Embryonic facial prominence (tissue), 1 donor: ENCODE results near the gene MYH7B.

Experiments
- DNase-seq: peaks from one replicate; pipeline ENCODE4 v3.0.0-alpha.2; 2016; ENCODE audit errors: extremely low spot score

Gene MYH7B

DNA sequence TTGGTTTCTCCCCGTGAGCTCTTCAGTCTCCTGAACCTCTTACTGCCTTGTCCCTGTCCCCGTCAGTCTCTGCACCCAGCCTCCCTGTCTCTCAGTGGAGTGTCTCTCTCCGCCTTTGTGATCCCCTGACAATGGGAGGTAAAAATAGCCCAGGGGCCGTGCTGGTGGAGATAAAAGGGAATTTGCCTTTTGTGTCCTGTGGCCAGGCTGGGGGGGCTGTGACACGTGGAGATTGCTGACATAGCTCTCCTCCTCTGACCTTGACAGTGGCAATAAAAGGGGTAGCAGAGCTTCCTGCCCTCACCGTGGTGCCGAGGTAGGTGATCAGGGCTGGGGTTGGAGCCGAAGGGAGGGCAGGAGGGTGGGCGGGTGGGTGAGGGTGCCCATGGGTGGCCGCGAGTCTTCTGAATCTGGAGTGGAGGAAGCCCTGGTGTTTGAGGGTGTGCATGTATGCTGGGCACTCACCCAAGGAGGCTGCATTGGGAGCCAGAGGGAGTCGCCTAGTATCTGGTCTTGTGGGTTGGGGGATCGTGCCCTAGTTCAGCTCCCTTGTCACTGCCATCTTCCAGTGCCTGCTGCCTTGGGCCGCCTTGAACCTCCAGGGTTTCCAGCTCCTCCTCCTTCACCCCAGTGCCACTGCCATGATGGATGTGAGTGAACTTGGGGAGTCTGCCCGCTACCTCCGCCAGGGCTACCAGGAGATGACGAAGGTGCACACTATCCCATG is 21.9 kb downstream of the MYH7B start:
- no peak for DNase-seq

DNA sequence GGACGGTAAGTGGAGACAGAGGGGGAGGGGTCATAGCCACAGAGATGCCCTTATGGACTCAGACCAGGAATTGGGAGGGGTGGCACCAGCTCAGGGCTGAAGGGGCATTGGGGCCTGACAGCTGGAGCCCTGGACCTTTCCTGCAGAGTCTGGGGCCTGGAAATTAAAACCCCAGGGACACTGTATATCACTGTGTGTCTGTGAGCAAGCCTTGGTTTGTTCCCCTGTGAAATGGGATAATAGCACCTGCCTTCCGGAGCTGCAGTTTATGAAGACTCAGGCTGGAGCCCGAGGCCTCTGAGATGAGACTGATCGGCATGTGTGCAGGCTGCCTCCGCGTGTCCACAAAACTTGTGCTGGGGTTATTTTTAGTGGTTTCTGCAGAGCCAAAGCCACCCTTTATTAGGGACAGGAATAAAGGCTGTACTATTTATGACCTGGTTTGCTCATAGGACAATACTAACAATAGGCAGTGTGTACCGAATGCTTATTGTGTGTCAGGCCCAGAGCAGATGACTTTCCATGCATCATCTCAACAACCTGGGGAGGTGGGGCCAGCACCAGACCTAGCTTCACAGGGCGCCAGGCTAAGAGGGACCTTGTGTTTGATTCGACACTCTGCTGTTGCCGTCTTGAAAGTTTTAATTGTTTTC is 22.6 kb downstream of the MYH7B start:
- DNase-seq: no peak

DNA sequence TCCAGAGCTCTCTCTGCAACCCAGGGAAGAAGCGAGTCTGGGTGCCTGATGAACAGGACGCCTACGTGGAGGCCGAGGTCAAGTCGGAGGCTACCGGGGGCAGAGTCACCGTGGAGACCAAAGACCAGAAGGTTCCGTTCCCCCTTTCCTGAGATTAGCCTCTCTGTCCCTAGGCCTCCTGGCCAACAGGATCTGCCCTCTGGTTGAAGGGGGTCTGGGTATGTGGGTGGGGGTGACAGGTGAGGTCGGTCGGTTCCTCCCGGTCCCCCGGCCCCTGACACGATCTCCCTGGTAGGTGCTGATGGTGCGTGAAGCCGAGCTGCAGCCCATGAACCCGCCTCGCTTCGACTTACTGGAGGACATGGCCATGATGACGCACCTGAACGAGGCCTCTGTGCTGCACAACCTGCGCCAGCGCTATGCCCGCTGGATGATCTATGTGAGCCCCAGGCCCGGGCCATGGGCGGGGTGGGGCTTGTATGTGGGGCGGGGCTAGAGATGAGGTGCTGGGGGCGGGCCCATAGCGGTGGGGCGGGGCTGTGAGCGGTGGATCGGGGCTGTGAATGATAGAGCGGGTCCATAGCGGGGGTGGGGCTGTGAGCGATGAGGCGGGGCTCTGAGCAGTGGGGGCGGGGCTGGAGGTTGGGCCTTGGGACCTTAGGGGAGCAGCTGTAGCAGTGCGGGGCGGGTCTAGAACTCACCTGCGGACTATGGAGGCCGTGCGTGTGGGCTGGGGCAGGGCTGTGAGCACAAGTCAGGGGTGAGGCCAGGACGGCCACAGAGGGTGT is 23.9 kb downstream of the MYH7B start:
- no peak for DNase-seq

DNA sequence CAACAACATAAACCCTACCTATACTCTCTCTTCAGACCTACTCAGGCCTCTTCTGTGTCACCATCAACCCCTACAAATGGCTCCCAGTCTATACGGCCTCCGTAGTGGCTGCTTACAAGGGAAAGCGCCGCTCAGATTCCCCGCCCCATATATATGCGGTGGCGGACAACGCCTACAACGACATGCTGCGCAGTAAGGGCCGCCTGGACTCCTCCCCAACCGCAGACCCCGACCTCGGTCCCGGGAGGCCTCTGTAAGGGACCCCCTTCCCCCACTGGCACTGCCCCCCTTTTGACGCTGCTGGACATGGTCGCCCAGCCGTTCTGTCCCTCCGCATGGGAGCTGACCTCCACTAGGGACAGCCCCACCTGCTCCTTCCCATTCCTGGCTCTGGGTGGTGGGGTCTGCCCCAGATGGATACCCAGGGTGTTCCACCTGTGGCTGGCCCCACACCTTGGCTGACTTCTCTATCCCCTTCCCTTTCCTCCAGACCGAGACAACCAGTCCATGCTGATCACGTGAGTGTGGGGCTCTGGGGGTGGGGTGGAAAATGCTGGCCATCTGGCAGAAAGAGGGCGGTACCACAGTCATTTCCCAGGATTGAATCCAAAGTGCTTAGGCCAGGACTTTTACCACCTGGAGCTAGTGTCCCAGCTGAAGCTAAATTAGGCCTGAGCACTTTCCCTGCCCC is 25.0 kb downstream of the MYH7B start:
- DNase-seq: no peak

DNA sequence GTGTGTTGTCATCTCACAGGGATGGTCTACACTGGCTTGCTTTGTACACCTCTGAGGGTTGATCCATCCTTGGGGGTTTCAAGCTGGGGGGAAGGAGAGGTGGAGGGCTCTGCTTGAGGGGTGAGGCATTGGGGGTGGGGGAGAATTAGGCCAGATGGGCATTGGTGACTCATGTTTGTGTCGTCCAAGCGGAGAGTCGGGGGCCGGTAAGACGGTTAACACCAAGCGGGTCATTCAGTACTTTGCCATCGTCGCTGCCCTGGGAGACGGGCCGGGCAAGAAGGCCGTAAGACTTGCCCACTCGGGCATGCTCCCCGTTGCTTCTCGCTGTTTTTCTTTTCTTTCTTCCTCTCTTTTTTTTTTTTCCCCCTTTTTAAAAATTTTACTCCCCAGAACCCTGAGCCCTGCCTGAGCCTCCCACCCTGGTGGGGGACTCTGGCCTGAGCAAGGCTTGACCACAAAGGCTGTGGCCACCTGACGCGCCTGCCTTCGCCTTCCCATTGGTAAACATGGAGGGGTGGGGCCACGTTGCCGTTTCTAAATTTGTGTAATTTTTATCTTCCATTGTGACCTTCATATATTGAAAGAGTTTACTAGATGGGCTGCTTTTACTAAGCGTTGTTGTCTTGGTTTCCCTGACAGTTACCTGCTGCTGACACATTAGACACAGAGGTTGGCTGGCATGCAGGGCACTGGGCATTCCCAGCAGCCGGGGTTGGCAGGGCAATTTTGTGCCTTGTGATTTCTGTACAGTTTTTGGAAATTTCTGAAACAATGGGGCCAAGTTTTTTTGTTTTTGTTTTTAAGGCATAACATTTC is 26.8 kb downstream of the MYH7B start:
- no peak for DNase-seq

DNA sequence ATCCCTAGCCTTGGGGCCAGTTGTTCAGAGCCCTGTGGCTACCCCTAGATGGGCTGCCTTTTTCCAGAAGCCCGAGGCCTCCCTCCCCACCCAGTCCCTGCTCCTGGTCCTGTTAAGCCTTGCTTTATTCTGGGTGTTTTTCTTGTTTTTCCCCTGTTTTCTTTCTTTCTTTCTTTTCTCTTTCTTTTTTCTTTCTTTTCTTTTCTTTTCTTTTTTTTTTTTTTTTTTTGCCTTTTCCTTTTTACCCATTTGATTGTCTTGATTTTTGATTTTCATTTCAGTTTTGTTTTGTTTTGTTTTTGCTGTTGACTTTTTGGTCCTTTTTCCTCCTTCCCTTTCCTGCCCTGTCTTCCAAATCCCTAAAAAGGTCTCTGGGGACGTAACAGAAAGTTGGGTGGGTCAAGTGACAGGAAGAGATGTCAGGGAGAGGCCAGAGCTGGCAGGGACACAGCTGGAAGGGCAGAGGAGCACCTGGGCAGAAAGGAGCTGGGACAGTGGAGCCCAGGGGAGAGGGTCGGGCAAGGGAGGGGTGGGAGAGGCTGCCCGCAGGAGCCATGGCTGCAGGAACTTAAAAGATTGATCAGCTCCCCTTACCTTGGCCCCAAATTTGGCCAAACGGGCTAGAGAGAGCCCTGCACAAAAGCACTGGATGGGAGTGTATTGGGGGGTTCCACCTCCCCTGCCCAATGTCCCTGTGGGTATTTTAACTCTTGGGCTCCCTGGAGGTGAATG is 27.6 kb downstream of the MYH7B start:
- no peak for DNase-seq

DNA sequence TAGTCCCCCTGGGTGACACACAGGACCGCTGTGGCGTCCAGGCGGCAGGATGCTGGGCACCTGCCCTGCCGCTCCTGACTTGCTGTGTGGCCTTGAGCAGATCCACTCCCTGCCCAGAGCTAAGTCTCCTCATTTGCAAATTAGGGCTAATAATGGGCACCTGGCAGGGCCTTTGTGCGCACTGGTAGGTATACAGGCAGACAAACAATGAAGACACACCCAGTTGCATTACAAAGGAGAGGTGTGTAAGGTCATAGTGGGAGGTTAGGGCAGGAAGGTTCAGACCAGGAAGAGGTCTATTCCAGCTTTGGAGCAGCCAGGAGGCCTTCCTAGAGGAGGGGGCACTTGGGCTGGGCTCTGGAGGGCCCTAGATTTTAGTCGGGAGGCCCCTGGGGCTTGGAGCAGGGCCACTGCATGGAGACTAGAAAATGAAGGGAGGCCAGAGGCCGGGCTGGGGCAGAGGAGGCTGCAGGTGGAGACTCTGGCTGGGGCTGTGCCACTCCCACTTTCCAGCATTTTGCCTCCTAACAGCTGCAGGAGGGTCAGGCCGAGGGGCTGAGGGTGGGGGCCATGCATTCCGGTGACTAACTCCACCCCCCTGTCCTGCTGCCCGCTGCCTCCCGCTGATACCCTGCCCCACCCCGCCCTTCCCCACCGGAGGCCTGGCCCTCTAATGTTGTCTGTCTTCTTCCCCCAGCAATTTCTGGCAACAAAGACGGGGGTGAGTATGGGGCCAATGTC is 28.5 kb downstream of the MYH7B start:
- DNase-seq: no peak

DNA sequence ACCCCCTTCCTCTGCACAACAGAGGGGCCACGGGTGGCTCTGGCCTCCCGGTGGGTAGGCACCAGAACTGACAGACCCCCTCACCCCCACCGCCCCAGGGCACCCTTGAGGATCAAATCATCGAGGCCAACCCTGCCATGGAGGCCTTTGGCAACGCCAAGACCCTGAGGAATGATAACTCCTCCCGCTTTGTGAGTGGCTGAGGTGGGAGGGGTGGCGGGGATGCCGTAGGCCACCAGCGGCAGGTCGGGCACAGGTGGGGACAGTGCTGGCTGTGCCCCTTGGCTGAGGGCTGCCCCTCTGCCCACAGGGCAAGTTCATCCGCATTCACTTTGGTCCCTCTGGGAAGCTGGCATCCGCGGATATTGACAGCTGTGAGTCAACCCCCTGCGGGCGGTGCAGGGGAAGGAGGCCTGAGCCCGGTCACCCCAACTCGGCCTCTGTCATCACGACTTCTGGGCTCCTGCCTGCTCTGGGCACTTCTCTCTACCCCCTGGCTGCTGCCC is 29.1 kb downstream of the MYH7B start:
- no peak for DNase-seq

DNA sequence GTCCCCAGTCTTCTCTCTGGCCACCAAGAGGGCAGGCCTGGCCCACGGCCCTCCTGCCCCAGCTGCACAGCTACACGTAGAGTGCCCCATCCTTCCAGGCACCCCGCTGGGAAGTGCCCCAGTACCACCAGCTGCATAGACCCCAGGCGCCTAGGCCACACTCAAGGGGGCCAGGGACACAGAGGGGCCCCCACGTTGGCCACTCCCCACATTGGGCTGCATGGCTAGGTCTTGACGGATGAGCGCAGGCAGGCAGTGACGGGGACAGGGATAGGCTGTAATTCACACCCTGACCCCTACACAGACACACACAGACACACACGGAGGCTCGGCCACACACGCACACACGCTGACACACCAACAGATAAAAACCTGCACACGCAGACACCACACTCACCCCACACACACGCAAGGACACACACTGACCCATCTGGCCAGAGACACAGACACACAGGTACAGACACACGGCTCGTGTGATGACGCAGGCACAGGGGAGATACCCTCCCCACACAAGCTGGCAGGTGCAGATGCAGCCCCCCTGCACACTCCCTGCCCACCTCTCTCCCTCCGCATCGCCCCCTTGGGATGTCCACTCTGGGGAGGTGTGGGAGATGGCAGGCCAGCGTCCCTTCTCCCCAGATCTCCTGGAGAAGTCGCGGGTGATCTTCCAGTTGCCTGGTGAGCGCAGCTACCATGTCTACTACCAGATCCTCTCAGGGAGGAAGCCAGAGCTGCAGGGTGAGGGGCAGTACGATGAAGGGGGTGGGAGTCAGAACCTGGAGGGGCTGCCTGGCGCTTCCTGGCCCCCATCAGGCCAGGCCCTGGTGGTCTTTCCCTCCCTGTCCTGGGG is 30.0 kb downstream of the MYH7B start:
- no peak for DNase-seq

DNA sequence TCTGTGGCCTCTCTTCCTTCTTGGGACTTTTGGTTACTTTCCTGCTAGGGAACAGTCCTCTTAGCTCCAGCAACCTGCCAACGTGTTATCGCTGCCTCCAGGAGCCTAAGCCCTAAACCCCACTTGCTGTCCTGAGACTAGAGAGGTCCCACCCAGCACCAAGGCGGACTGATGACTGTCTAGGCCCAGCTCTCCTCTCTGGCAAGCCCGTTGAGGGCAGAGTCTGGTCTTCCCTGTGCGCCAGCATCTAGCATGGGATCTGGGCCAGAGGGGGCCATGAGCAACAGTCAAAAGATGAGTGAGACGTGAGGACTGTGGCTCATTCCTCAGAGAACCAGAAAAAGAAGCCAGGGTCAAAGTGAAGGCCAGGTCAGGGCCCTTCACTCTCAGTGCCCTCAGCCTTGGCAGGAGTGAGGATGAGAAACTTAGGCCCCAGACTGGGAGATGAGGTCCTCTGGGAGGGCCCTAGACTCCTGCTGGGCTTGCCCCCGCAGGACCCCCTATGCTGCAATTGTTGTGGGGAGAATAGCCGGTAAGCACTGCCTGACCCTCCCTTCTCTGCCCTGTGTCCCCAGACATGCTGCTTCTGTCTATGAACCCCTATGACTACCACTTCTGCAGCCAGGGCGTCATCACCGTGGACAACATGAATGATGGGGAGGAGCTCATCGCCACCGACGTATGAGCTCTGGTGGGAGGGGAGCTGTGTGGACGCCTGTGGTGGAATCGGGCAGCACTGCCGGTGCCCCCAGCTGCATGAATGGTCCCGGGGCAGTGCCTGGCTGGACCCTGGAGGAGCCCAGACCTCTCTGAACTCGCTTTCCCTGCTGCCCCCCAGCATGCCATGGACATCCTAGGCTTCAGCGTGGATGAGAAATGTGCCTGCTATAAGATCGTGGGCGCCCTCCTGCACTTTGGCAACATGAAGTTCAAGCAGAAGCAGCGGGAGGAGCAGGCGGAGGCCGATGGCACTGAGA is 30.9 kb downstream of the MYH7B start:
- no peak for DNase-seq

DNA sequence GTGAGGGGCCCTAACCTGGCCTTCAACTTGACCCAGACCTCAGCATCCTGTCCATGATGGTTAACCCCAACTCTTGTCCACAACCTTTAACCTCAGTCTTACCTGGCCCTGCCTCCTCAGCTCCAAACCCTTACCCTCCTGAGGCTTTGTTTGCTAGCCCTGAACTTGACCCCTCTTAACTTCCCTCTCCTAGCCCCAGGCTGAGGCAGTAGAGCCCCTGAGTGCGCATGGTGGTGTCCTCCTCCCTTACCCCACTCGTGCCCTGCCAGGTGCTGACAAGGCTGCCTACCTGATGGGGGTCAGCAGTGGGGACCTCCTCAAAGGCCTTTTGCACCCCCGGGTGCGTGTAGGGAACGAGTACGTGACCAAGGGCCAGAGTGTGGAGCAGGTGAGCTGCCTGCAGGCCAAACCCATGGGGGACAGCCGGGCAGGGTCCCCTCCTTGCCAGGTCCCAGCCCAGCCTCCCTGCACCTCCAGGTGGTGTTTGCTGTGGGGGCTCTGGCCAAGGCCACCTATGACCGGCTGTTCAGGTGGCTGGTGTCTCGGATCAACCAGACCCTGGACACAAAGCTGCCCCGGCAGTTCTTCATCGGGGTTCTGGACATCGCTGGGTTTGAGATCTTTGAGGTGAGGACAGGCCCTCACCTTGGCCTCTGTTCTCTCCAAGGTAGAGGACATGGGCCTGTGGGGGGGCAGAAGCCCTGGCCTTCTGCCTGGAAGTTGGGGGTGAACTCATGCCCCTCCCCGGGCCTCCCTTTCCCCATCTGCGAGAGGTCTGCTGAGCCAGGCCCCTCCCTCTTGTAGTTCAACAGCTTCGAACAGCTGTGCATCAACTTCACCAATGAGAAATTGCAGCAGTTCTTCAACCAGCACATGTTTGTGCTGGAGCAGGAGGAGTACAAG is 31.9 kb downstream of the MYH7B start:
- no peak for DNase-seq

DNA sequence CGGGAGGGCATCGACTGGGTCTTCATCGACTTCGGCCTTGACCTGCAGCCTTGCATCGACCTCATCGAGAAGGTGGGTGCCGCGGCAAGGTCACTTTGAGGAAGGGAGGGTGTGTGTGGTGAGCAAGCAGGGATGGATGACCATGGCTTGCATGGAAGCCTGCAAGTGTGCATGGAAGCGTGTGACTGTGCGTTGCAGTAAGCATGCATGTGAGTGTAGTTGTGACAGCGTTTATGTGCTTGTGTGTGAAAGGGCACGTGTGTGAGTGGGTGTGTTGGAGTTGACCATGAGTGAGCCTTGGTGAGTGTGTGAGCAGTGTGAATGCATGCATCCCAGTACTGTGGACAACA is 32.5 kb downstream of the MYH7B start:
- no peak for DNase-seq

DNA sequence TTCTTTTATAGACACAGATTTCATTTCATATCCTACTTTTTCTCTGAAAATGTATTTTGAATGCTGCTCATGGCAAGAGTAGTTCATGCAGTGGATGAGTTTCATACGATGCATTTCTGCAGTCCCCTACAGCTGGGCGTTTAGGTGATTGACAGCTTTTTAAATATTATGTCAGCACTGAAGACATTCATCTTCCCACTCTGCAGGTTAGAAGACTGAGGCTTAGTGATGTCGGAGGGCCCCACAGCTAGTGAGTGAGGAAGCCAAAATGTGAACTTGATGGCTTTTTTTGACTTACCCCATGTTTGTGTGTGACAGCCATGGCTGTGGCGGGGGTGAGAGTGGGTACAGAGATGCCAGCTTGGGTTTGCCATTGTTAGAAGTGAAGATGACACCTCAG is 33.5 kb downstream of the MYH7B start:
- no peak for DNase-seq

DNA sequence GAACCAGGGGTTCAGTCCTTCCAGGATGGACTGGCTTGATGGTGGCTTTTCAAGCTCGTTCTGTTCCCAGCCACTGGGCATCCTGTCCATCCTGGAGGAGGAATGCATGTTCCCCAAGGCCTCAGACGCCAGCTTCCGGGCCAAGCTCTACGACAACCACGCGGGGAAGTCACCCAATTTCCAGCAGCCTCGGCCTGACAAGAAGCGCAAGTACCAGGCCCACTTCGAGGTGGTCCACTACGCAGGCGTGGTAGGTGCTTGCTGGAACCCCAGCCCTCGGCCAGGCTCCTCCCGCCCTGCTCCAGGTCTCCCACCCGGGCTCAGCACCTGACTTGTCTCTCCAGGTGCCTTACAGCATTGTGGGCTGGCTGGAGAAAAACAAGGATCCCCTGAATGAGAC is 34.0 kb downstream of the MYH7B start:
- no peak for DNase-seq

DNA sequence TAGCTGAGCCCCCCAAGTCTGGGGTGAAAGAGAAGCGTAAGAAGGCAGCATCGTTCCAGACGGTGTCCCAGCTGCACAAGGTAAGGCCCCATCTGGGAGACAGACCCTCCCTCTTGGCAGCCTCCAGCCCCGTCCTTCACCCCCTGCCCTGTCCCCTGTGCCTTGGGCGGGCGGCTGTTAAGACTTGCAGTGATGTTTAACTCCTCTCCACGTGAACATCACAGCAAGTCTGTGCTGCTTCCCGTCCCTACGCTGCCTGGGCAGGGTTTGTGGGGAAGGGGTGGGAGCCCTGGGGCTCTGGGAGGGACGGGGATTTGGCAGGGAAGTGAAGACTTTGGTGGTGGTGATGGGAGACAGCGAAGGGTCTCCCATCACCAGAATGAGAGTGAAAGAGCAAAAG is 34.6 kb downstream of the MYH7B start:
- DNase-seq: no peak

DNA sequence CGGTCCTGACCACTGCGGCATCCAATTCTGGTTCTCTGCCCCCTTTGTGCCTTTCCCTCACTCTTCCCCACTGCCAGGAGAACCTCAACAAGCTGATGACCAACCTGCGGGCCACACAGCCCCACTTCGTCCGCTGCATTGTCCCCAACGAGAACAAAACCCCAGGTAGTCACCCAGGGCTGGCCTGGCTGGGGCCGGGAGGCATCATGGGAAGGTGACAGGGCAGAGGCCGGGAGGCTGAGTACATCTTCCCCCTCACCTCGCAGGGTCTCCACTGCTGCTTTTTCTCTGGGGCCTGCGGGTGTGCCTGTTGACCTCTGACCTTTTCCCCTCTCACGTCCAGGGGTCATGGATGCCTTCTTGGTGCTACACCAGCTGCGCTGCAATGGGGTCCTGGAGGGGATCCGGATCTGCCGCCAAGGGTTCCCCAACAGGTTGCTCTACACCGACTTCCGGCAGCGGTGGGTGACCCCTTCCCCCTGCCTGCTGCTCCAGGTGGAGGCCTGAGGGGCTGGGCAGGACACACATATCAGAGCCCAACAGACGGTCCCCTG is 35.1 kb downstream of the MYH7B start:
- DNase-seq: no peak
